Mesenchymal stem cell (in vitro differentiated cells and primary cell): ENCODE data around the gene MED12L.

Experiments used
- DNase-seq: peaks from one replicate; pipeline ENCODE4 v3.0.0-alpha.2; 2013
- H2AFZ ChIP-seq: one replicate; pipeline ENCODE4 v1.6.1; 2013; ENCODE audit warnings: low read depth, mild to moderate bottlenecking, control low read depth, inconsistent platforms, low read length, moderate library complexity
- H2AK5ac ChIP-seq: 2 replicates; pipeline ENCODE4 v1.6.1; 2013; ENCODE audit warnings: low read length, moderate library complexity, mild to moderate bottlenecking, inconsistent platforms; ENCODE audit not compliant: severe bottlenecking
- H2BK120ac ChIP-seq: one replicate; pipeline ENCODE4 v1.6.1; 2013; ENCODE audit warnings: low read depth, mild to moderate bottlenecking, inconsistent platforms, low read length, moderate library complexity
- H2BK12ac ChIP-seq, 2 experiments: one replicate each; pipeline ENCODE4 v1.6.1; 2013; ENCODE audit warnings: inconsistent platforms in 2 of 2, low read length in 2 of 2, mild to moderate bottlenecking in 2 of 2, moderate library complexity in 2 of 2, control low read depth in 1 of 2
- H2BK15ac ChIP-seq: one replicate; pipeline ENCODE4 v1.6.1; 2013; ENCODE audit warnings: mild to moderate bottlenecking, low read depth, inconsistent platforms; ENCODE audit not compliant: poor library complexity, severe bottlenecking
- H2BK5ac ChIP-seq: 2 replicates; pipeline ENCODE4 v1.6.1; 2013; ENCODE audit warnings: low read depth, mild to moderate bottlenecking, low read length, control low read depth, inconsistent platforms; ENCODE audit not compliant: poor library complexity, severe bottlenecking
- H3K14ac ChIP-seq, 2 experiments: one replicate each; pipeline ENCODE4 v1.6.1; 2013; ENCODE audit warnings: inconsistent platforms in 2 of 2, low read length in 2 of 2, control low read depth in 1 of 2, mild to moderate bottlenecking in 1 of 2, moderate library complexity in 1 of 2
- H3K18ac ChIP-seq, 2 experiments: one replicate each; pipeline ENCODE4 v1.6.1; 2013; ENCODE audit warnings: inconsistent platforms in 2 of 2, low read length in 2 of 2, control low read depth in 1 of 2, low read depth in 1 of 2, mild to moderate bottlenecking in 1 of 2
- H3K23ac ChIP-seq, 2 experiments: one replicate each; pipeline ENCODE4 v1.6.1; 2013; ENCODE audit warnings: inconsistent platforms in 2 of 2, low read length in 2 of 2, mild to moderate bottlenecking in 2 of 2, moderate library complexity in 2 of 2, control low read depth in 1 of 2
- H3K27ac ChIP-seq: 2 replicates; pipeline ENCODE4 v1.5.1; 2013; ENCODE audit warnings: mild to moderate bottlenecking, moderate library complexity, low read length, control low read depth, inconsistent platforms; ENCODE audit not compliant: poor library complexity, severe bottlenecking
- H3K27me3 ChIP-seq, 2 experiments: 2 replicates each; pipeline versions ENCODE4 v1.6.1 to v1.7.0; 2013; ENCODE audit warnings: low read length in 2 of 2, mild to moderate bottlenecking in 2 of 2, moderate library complexity in 2 of 2, control low read depth in 1 of 2, inconsistent platforms in 1 of 2; ENCODE audit not compliant: control insufficient read depth in 1 of 2, insufficient read depth in 1 of 2
- H3K36me3 ChIP-seq, 2 experiments: 2 replicates each; pipeline versions ENCODE4 v1.6.1 to v1.7.0; 2013; ENCODE audit warnings: low read length in 2 of 2, control low read depth in 1 of 2, inconsistent platforms in 1 of 2, low read depth in 1 of 2, mild to moderate bottlenecking in 1 of 2; ENCODE audit not compliant: insufficient read depth in 2 of 2, control insufficient read depth in 1 of 2
- H3K4ac ChIP-seq, 2 experiments: one replicate each; pipeline ENCODE4 v1.6.1; 2013; ENCODE audit warnings: inconsistent platforms in 2 of 2, low read length in 2 of 2, mild to moderate bottlenecking in 2 of 2, moderate library complexity in 2 of 2, control low read depth in 1 of 2, low read depth in 1 of 2
- H3K4me1 ChIP-seq: 2 replicates; pipeline ENCODE4 v1.6.1; 2013; ENCODE audit warnings: low read depth, low read length, control low read depth; ENCODE audit not compliant: control insufficient read depth, insufficient read depth
- H3K4me2 ChIP-seq: 2 replicates; pipeline ENCODE4 v1.6.1; 2013; ENCODE audit warnings: low read length, mild to moderate bottlenecking, inconsistent platforms; ENCODE audit not compliant: poor library complexity, severe bottlenecking
- H3K4me3 ChIP-seq, 2 experiments: 2 replicates each; pipeline versions ENCODE4 v1.5.1 to v1.7.0; 2013; ENCODE audit warnings: low read length in 2 of 2, mild to moderate bottlenecking in 2 of 2, control low read depth in 1 of 2, low read depth in 1 of 2; ENCODE audit not compliant: insufficient read depth in 1 of 2
- H3K79me1 ChIP-seq: replicated peaks from 2 replicates; pipeline ENCODE4 v1.6.1; 2013; ENCODE audit warnings: mild to moderate bottlenecking, control low read depth, low read length, inconsistent platforms; ENCODE audit not compliant: poor library complexity, severe bottlenecking
- H3K9ac ChIP-seq: 2 replicates; pipeline ENCODE4 v1.7.0; 2013; ENCODE audit warnings: mild to moderate bottlenecking, low read length, moderate library complexity
- H3K9me3 ChIP-seq: 2 replicates; pipeline ENCODE4 v1.7.0; 2013; ENCODE audit warnings: mild to moderate bottlenecking, low read length; ENCODE audit not compliant: control insufficient read depth
- H4K8ac ChIP-seq: one replicate; pipeline ENCODE4 v1.6.1; 2013; ENCODE audit warnings: inconsistent platforms, mild to moderate bottlenecking, low read length, moderate library complexity
- H4K91ac ChIP-seq: one replicate; pipeline ENCODE4 v1.6.1; 2013; ENCODE audit warnings: mild to moderate bottlenecking, low read length, inconsistent platforms
- WGBS: methylation state at CpG from one replicate; pipeline ENCODE4 v1.1.7; 2013; ENCODE audit warnings: mixed read lengths; 5-methylcytosine and 5-hydroxymethylcytosine counted together

MED12L gene

DNA sequence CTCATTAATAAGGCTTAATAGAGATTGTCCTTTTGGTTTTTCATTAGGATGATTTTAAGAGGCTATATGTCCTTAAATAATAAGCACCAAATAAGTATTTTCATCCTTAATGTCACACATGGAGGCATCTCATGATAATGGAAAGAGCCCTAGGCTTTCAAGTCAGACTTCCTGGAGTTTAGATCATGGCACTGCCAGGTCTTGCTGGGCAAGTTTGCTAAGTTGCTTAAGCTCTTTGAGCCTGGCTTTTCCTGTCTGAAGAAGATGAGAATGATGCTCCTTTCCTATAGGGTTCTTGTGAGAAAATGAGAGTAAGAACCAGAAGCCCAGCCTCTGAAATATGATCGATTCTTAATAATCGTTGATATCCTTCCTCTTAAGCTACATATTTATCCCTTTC lies 322.5 kb downstream of the MED12L start:
- Histone ChIP-seq H2BK12ac (no peak overlapping the region), H3K79me1 (no peaks in the 10 kb centered on the region), H3K4ac (no peak overlapping the region), H2AFZ (no peak overlapping the region), H3K36me3 (no peaks in the 10 kb centered on the region), H4K8ac (no peak overlapping the region), H3K14ac (no peak overlapping the region), H3K4me2 (no peak overlapping the region), H3K4me3 (no peak overlapping the region), H2AK5ac (no peak overlapping the region), H2BK5ac (no peak overlapping the region), H3K27ac (no peak overlapping the region), H3K23ac (no peak overlapping the region), H3K4me1 (peaks cover 3% of the 10 kb centered on the region), H3K18ac (no peak overlapping the region), H3K9ac (no peak overlapping the region), H4K91ac (no peak overlapping the region), H2BK120ac (no peak overlapping the region), H2BK15ac (no peak overlapping the region), H3K27me3 (no peaks in the 10 kb centered on the region), H3K9me3 (no peaks in the 10 kb centered on the region)
- no peak for DNase-seq
- 96% methylated on average over 2 of the region's 2 CpGs for WGBS

DNA sequence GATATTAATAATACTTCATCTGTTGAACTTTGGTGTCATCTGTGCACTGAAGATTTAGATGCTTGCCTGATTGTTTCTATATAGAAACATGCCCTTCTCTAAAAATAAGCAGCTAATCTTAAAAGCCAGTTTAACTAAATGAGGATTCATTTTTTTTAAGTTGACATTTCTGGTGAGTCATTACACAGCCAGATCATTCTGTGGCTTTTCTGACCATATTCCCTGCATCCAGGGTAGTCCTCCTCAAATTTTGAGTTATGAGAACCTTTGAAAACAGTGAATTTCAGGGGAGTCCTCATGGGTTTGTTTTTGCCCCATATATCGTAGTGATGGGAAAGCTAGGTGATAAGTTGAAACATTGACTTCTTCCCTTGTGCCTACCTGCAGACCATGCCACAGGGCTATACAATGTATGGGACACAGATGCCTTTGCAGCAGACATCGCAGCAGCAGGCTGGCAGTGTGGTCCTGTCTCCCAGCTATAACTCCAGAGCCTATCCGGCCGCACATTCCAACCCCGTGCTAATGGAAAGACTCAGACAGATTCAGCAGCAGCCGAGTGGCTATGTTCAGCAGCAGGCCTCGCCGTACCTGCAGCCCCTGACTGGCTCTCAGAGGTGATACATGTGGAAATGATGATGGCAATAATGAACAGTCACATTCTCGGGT lies 325.6 kb downstream of the MED12L start:
- no peaks in the 10 kb centered on the region for H3K9me3 ChIP-seq
- H3K27ac ChIP-seq, result no peak overlapping the region
- no peak overlapping the region for H3K4me2 ChIP-seq
- DNase-seq, result peak; percentile 41
- H4K91ac ChIP-seq, result no peak overlapping the region
- no peak overlapping the region for H3K9ac ChIP-seq
- H2AK5ac ChIP-seq, result no peak overlapping the region
- no peak overlapping the region for H2AFZ ChIP-seq
- no peaks in the 10 kb centered on the region for H3K79me1 ChIP-seq
- no peak overlapping the region for H2BK120ac ChIP-seq
- no peak overlapping the region for H3K23ac ChIP-seq
- peaks cover 3% of the 10 kb centered on the region for H3K4me1 ChIP-seq
- H3K4ac ChIP-seq, result no peak overlapping the region
- no peak overlapping the region for H3K14ac ChIP-seq
- no peaks in the 10 kb centered on the region for H3K27me3 ChIP-seq
- peak overlapping the region; percentile 16 for H4K8ac ChIP-seq
- H2BK15ac ChIP-seq, result no peak overlapping the region
- no peak overlapping the region for H2BK5ac ChIP-seq
- 88% methylated on average over 9 of the region's 9 CpGs for WGBS
- no peak overlapping the region for H2BK12ac ChIP-seq
- H3K36me3 ChIP-seq, result no peaks in the 10 kb centered on the region
- H3K18ac ChIP-seq, result no peak overlapping the region
- H3K4me3 ChIP-seq, result no peak overlapping the region

DNA sequence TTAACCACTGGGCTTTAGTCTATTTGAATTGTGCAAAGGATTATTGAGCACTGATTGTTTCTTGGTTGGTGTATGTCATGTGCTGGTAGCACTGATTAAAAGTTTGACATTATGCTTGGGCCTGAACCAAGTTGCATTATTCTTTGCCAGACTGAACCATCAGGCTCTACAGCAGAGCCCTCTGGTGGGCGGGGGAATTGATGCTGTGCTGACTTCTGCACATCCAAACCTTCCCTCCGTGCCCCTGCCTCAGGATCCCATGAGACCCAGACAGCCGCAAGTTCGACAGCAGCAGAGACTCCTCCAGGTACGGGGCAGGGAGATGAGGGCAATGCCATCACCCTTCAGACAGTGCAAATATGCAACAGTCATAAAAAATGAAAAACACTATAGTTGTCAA lies 327.5 kb downstream of the MED12L start:
- Histone ChIP-seq H3K23ac (no peak overlapping the region), H2BK12ac (no peak overlapping the region), H4K91ac (no peak overlapping the region), H2AFZ (no peak overlapping the region), H3K14ac (peak overlapping the region in 1 of 2 experiments; percentile 81), H2AK5ac (no peak overlapping the region), H3K4me1 (peaks cover 3% of the 10 kb centered on the region), H3K79me1 (no peaks in the 10 kb centered on the region), H2BK120ac (no peak overlapping the region), H3K27ac (no peak overlapping the region), H3K9ac (no peak overlapping the region), H3K4me3 (no peak overlapping the region), H3K27me3 (no peaks in the 10 kb centered on the region), H2BK15ac (no peak overlapping the region), H4K8ac (no peak overlapping the region), H3K18ac (peak overlapping the region in 1 of 2 experiments; percentile 34), H3K36me3 (no peaks in the 10 kb centered on the region), H3K4ac (no peak overlapping the region), H3K4me2 (no peak overlapping the region), H2BK5ac (no peak overlapping the region), H3K9me3 (no peaks in the 10 kb centered on the region)
- WGBS, result 93% methylated on average over 5 of the region's 5 CpGs
- no peak for DNase-seq

- no peak for DNase-seq
- H3K23ac ChIP-seq, result no peak overlapping the region
- WGBS, result 74% methylated on average over 1 of the region's 1 CpG
- H3K4me3 ChIP-seq, result no peak overlapping the region
- H4K8ac ChIP-seq, result no peak overlapping the region
- no peak overlapping the region for H3K9ac ChIP-seq
- H4K91ac ChIP-seq, result no peak overlapping the region
- no peaks in the 10 kb centered on the region for H3K36me3 ChIP-seq
- no peaks in the 10 kb centered on the region for H3K27me3 ChIP-seq
- no peak overlapping the region for H3K27ac ChIP-seq
- H2AFZ ChIP-seq, result no peak overlapping the region
- H3K9me3 ChIP-seq, result no peaks in the 10 kb centered on the region
- H3K79me1 ChIP-seq, result no peaks in the 10 kb centered on the region
- H3K18ac ChIP-seq, result no peak overlapping the region
- no peak overlapping the region for H2BK120ac ChIP-seq
- H3K4me2 ChIP-seq, result no peak overlapping the region
- no peak overlapping the region for H2AK5ac ChIP-seq
- H3K14ac ChIP-seq, result no peak overlapping the region
- peaks cover 3% of the 10 kb centered on the region for H3K4me1 ChIP-seq
- no peak overlapping the region for H3K4ac ChIP-seq
- no peak overlapping the region for H2BK15ac ChIP-seq
- no peak overlapping the region for H2BK12ac ChIP-seq
- no peak overlapping the region for H2BK5ac ChIP-seq
These were observed 329.8 kb downstream of the MED12L start for GRCh38 chr3:151415289-151415688.
